ENCODE measurements around the gene UBTD1.
"Not testable (repeated sequence)": the region's sequence is repeated elsewhere in the genome, so short reads cannot be mapped to it uniquely, and the experiment has no call there.

GRCh38 chr10:97468781-97469180 lies 29.9 kb upstream of the UBTD1 start:
- not testable (repeated sequence) for TF ChIP-seq EP300 (IDR thresholded peaks at IDR 0.05; ENCODE audit: borderline replicate concordance)
- TF ChIP-seq, protein P1, sequence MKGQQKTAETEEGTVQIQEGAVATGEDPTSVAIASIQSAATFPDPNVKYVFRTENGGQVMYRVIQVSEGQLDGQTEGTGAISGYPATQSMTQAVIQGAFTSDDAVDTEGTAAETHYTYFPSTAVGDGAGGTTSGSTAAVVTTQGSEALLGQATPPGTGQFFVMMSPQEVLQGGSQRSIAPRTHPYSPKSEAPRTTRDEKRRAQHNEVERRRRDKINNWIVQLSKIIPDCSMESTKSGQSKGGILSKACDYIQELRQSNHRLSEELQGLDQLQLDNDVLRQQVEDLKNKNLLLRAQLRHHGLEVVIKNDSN (IDR thresholded peaks at IDR 0.05): not testable (repeated sequence)
